SK-N-SH (cell line): ENCODE measurements around the gene MRPS27. TPM values are rescaled to one million over a fixed set of nuclear protein-coding genes. Genes with fewer than 3 reads are reported as not detected.

Experiments
- CTCF ChIA-PET: fragments of 300-600, 350-600 bp; formaldehyde crosslinking; extraction: SDS; loops from one replicate; lab custom pipeline; 2021; lab: Yijun Ruan, JAX
- POLR2A ChIA-PET: fragments of 350-600 bp; sonication (Branson Sonifier 250); formaldehyde crosslinking; extraction: SDS; loops from one replicate; lab custom pipeline; 2020; ENCODE audit warnings: antibody characterized with exemption, inconsistent platforms; lab: Yijun Ruan, JAX
- DNase-seq: peaks from one replicate; pipeline ENCODE4 v3.0.0; 2012
- H2AFZ ChIP-seq: fragments of 200-600 bp; sonication (generic); 2 replicates; pipeline ENCODE4 v1.8.1; 2016; ENCODE audit warnings: antibody characterized with exemption, mild to moderate bottlenecking, low read depth
- H3F3A ChIP-seq: fragments of 200-600 bp; sonication (generic); replicated peaks from 2 replicates; pipeline ENCODE3; 2016; ENCODE audit warnings: antibody characterized with exemption, mild to moderate bottlenecking; ENCODE audit not compliant: insufficient read depth
- H3K27ac ChIP-seq, 2 experiments: fragments of 200-500 bp in 1 of 2; fragments of 200-600 bp in 1 of 2; sonication (Bioruptor generic) in 1 of 2; sonication (generic), shearing (Covaris generic) in 1 of 2; 2 replicates each; pipeline versions ENCODE4 v1.5.1 to v1.6.1; 2014 to 2016; ENCODE audit warnings: low read depth in 2 of 2, inconsistent platforms in 1 of 2, low read length in 1 of 2, mild to moderate bottlenecking in 1 of 2, mixed read lengths in 1 of 2
- H3K27me3 ChIP-seq: fragments of 200-600 bp; sonication (generic), shearing (Covaris generic); 2 replicates; pipeline ENCODE4 v1.6.1; 2016; ENCODE audit warnings: mixed run types; ENCODE audit not compliant: insufficient read depth
- H3K36me3 ChIP-seq, 2 experiments: fragments of 200-500 bp in 1 of 2; fragments of 200-600 bp in 1 of 2; sonication (Bioruptor generic) in 1 of 2; sonication (generic) in 1 of 2; replicated peaks in 1 of 2; 2 replicates each; pipeline versions ENCODE3 to v1.5.1; 2014 to 2016; ENCODE audit warnings: low read length in 1 of 2, mild to moderate bottlenecking in 1 of 2; ENCODE audit not compliant: insufficient read depth in 2 of 2, control insufficient read depth in 1 of 2
- H3K4me1 ChIP-seq, 2 experiments: fragments of 200-500 bp in 1 of 2; fragments of 200-600 bp in 1 of 2; sonication (Bioruptor generic) in 1 of 2; sonication (generic), shearing (Covaris generic) in 1 of 2; 2 replicates each; pipeline versions ENCODE4 v1.5.1 to v1.6.1; 2014 to 2016; ENCODE audit warnings: low read depth in 1 of 2, low read length in 1 of 2, mixed run types in 1 of 2; ENCODE audit not compliant: insufficient read depth in 2 of 2, control insufficient read depth in 1 of 2
- H3K4me2 ChIP-seq: fragments of 200-600 bp; sonication (generic), shearing (Covaris generic); 2 replicates; pipeline ENCODE4 v1.6.1; 2017; ENCODE audit warnings: mixed run types
- H3K4me3 ChIP-seq, 2 experiments: fragments of 200-500 bp in 1 of 2; fragments of 200-600 bp in 1 of 2; sonication (Bioruptor generic) in 1 of 2; sonication (generic), shearing (Covaris generic) in 1 of 2; 2 replicates each; pipeline versions ENCODE4 v1.5.1 to v1.8.1; 2014 to 2016; ENCODE audit warnings: low read depth in 2 of 2, inconsistent platforms in 1 of 2, low read length in 1 of 2, mild to moderate bottlenecking in 1 of 2, mixed read lengths in 1 of 2, moderate library complexity in 1 of 2
- H3K79me2 ChIP-seq: fragments of 200-600 bp; sonication (generic); 2 replicates; pipeline ENCODE4 v1.8.1; 2017; ENCODE audit warnings: mild to moderate bottlenecking; ENCODE audit not compliant: insufficient read depth
- H3K9ac ChIP-seq: fragments of 200-600 bp; sonication (generic); 2 replicates; pipeline ENCODE4 v1.6.1; 2017; ENCODE audit warnings: mixed run types
- H3K9me2 ChIP-seq: fragments of 200-600 bp; sonication (generic); 2 replicates; pipeline ENCODE4 v1.6.1; 2017; ENCODE audit warnings: mixed run types
- H3K9me3 ChIP-seq: fragments of 200-600 bp; sonication (generic); 2 replicates; pipeline ENCODE4 v1.6.1; 2017; ENCODE audit warnings: mixed run types, mild to moderate bottlenecking, moderate library complexity
- H4K20me1 ChIP-seq: fragments of 200-600 bp; sonication (generic); 2 replicates; pipeline ENCODE4 v1.6.1; 2017; ENCODE audit warnings: mild to moderate bottlenecking, mixed run types; ENCODE audit not compliant: insufficient read depth
- CHD2 ChIP-seq: fragments of 150-350 bp; IDR thresholded peaks from 2 replicates; pipeline ENCODE4 v1.6.1; 2018; ENCODE audit warnings: low read length; ENCODE audit not compliant: partially characterized antibody
- ELF1 ChIP-seq: IDR thresholded peaks from 2 replicates; pipeline ENCODE4 v1.4.0; 2012
- GABPA ChIP-seq: IDR thresholded peaks from 2 replicates; pipeline ENCODE4 v1.4.0; 2012; ENCODE audit warnings: low read depth, mild to moderate bottlenecking
- NFIC ChIP-seq: IDR thresholded peaks from 2 replicates; pipeline ENCODE4 v1.4.0; 2012; ENCODE audit warnings: borderline replicate concordance
- NRF1 ChIP-seq: IDR thresholded peaks from 2 replicates; pipeline ENCODE4 v1.6.1; 2012; ENCODE audit warnings: low read depth, mild to moderate bottlenecking, low read length
- POLR2AphosphoS5 ChIP-seq: IDR thresholded peaks from 2 replicates; pipeline ENCODE4 v1.6.1; 2012; ENCODE audit warnings: low read depth, low read length
- RXRA ChIP-seq: IDR thresholded peaks from 2 replicates; pipeline ENCODE4 v1.4.0; 2012; ENCODE audit warnings: low read depth, mild to moderate bottlenecking, borderline replicate concordance
- SMC3 ChIP-seq: IDR thresholded peaks from 2 replicates; pipeline ENCODE4 v1.6.1; 2012; ENCODE audit warnings: low read depth, low read length, improper control_type of control experiment
- TCF12 ChIP-seq: IDR thresholded peaks from 2 replicates; pipeline ENCODE4 v1.4.0; 2012
- WGBS: methylation state at CpG from one replicate; pipeline ENCODE4 v1.1.6; 2017; ENCODE audit warnings: low lambda C conversion rate; 5-methylcytosine and 5-hydroxymethylcytosine counted together
- polyA plus RNA-seq, 3 experiments: library from polyadenylated mRNA; depleted of rRNA; stranded (reverse); fragments of >200 nt; gene quantifications; 2 replicates each; pipeline ENCODE4 v1.2.3, GENCODE V29; 2012
- TF ChIP-seq, protein P1 (sequence below): IDR thresholded peaks from 2 replicates; pipeline ENCODE4 v1.6.1; 2012; ENCODE audit warnings: mild to moderate bottlenecking, low read depth, low read length, moderate library complexity
- TF ChIP-seq, protein P2 (sequence below): fragments of 150-350 bp; IDR thresholded peaks from 2 replicates; pipeline ENCODE4 v1.6.1; 2016; ENCODE audit warnings: mild to moderate bottlenecking, low read depth, low read length
- TF ChIP-seq, protein P3 (sequence below): IDR thresholded peaks from 2 replicates; pipeline ENCODE4 v1.4.0; 2012; ENCODE audit warnings: low read depth, borderline replicate concordance
- TF ChIP-seq, protein P4 (sequence below): IDR thresholded peaks from 2 replicates; pipeline ENCODE4 v1.4.0; 2012; ENCODE audit warnings: low read depth, borderline replicate concordance
- TF ChIP-seq, protein P5 (sequence below): fragments of 150-350 bp; IDR thresholded peaks from 2 replicates; pipeline ENCODE4 v1.6.1; 2017; ENCODE audit warnings: antibody characterized with exemption, low read length, low read depth, borderline replicate concordance
- TF ChIP-seq, protein P6 (sequence below): IDR thresholded peaks from 2 replicates; pipeline ENCODE4; 2012
- TF ChIP-seq, protein P7 (sequence below): fragments of 200-600 bp; sonication (generic); IDR thresholded peaks from 2 replicates; pipeline ENCODE4 v1.6.1; 2017; ENCODE audit warnings: antibody characterized with exemption, mild to moderate bottlenecking, moderate library complexity

Gene MRPS27
- polyA plus RNA-seq, 1 of the 3 experiments (the other 2 are of a cell fraction) = 37.5 TPM

DNA sequence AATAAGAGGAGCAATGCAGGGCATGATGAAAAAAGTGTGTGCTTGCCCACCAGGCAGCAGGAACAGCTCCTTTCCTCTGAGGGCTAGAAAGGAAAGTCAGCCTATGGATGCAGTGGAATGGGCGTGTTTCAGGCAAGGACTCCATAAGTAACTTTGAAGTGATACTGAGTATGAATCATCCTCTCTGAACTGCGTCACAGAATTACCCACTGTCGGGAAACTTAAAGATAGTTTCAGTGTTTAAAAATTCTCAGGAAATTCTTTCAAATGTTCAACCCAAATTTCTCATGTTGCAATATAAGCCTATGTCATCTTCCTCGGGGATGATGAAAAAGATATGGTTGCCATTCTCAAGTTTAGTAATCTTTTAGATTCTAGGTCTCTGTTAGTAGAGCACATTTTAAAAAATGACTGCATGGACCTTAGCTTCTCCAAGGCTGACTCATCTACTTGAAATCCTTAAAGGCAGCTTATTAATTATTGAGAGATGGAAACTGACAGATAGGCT lies 27.8 kb upstream of the MRPS27 start (continued):
- TF ChIP-seq, protein P1, sequence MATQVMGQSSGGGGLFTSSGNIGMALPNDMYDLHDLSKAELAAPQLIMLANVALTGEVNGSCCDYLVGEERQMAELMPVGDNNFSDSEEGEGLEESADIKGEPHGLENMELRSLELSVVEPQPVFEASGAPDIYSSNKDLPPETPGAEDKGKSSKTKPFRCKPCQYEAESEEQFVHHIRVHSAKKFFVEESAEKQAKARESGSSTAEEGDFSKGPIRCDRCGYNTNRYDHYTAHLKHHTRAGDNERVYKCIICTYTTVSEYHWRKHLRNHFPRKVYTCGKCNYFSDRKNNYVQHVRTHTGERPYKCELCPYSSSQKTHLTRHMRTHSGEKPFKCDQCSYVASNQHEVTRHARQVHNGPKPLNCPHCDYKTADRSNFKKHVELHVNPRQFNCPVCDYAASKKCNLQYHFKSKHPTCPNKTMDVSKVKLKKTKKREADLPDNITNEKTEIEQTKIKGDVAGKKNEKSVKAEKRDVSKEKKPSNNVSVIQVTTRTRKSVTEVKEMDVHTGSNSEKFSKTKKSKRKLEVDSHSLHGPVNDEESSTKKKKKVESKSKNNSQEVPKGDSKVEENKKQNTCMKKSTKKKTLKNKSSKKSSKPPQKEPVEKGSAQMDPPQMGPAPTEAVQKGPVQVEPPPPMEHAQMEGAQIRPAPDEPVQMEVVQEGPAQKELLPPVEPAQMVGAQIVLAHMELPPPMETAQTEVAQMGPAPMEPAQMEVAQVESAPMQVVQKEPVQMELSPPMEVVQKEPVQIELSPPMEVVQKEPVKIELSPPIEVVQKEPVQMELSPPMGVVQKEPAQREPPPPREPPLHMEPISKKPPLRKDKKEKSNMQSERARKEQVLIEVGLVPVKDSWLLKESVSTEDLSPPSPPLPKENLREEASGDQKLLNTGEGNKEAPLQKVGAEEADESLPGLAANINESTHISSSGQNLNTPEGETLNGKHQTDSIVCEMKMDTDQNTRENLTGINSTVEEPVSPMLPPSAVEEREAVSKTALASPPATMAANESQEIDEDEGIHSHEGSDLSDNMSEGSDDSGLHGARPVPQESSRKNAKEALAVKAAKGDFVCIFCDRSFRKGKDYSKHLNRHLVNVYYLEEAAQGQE = no peak
- TF ChIP-seq NFIC = peak; percentile 10; the same call in 1 of the 2 replicates
- peak; percentile 15; the same call in 1 of the 2 replicates for TF ChIP-seq POLR2AphosphoS5
- 0 out of 2 replicates have a peak, but pooled peaks have one; percentile 13 for TF ChIP-seq RXRA
- TF ChIP-seq GABPA = no peak
- TF ChIP-seq TCF12 = peak; percentile 54
- no peak for TF ChIP-seq NRF1
- TF ChIP-seq, protein P2, sequence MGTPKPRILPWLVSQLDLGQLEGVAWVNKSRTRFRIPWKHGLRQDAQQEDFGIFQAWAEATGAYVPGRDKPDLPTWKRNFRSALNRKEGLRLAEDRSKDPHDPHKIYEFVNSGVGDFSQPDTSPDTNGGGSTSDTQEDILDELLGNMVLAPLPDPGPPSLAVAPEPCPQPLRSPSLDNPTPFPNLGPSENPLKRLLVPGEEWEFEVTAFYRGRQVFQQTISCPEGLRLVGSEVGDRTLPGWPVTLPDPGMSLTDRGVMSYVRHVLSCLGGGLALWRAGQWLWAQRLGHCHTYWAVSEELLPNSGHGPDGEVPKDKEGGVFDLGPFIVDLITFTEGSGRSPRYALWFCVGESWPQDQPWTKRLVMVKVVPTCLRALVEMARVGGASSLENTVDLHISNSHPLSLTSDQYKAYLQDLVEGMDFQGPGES = no peak
- no peak for TF ChIP-seq SMC3

DNA sequence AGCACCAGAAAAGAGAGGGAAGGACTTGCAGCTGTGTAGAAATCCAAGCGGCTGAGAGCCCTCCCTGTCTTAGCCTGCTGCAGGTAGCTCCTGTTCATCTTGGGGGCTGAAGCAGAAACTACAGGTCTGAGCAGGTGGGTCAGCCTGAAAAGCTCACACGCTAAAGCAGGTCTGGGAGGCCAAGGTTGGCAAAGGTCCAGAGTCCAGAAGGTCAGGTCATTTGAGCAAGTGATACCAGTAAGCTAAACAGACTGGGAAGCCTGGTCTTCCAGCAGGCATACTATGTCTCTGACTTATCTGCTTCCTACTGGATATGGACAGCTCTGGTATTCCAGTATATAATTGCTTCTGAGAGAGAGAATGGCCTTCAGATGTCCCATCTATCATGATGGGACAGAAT lies 26.4 kb upstream of the MRPS27 start:
- TF ChIP-seq, protein P3, sequence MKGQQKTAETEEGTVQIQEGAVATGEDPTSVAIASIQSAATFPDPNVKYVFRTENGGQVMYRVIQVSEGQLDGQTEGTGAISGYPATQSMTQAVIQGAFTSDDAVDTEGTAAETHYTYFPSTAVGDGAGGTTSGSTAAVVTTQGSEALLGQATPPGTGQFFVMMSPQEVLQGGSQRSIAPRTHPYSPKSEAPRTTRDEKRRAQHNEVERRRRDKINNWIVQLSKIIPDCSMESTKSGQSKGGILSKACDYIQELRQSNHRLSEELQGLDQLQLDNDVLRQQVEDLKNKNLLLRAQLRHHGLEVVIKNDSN = no peak
- no peak for TF ChIP-seq NRF1
- TF ChIP-seq, protein P4, sequence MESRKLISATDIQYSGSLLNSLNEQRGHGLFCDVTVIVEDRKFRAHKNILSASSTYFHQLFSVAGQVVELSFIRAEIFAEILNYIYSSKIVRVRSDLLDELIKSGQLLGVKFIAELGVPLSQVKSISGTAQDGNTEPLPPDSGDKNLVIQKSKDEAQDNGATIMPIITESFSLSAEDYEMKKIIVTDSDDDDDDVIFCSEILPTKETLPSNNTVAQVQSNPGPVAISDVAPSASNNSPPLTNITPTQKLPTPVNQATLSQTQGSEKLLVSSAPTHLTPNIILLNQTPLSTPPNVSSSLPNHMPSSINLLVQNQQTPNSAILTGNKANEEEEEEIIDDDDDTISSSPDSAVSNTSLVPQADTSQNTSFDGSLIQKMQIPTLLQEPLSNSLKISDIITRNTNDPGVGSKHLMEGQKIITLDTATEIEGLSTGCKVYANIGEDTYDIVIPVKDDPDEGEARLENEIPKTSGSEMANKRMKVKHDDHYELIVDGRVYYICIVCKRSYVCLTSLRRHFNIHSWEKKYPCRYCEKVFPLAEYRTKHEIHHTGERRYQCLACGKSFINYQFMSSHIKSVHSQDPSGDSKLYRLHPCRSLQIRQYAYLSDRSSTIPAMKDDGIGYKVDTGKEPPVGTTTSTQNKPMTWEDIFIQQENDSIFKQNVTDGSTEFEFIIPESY = no peak
- TF ChIP-seq, protein P5, sequence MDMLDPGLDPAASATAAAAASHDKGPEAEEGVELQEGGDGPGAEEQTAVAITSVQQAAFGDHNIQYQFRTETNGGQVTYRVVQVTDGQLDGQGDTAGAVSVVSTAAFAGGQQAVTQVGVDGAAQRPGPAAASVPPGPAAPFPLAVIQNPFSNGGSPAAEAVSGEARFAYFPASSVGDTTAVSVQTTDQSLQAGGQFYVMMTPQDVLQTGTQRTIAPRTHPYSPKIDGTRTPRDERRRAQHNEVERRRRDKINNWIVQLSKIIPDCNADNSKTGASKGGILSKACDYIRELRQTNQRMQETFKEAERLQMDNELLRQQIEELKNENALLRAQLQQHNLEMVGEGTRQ = no peak
- TF ChIP-seq, protein P6, sequence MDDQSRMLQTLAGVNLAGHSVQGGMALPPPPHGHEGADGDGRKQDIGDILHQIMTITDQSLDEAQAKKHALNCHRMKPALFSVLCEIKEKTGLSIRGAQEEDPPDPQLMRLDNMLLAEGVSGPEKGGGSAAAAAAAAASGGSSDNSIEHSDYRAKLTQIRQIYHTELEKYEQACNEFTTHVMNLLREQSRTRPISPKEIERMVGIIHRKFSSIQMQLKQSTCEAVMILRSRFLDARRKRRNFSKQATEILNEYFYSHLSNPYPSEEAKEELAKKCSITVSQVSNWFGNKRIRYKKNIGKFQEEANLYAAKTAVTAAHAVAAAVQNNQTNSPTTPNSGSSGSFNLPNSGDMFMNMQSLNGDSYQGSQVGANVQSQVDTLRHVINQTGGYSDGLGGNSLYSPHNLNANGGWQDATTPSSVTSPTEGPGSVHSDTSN = no peak
- TF ChIP-seq, protein P7, sequence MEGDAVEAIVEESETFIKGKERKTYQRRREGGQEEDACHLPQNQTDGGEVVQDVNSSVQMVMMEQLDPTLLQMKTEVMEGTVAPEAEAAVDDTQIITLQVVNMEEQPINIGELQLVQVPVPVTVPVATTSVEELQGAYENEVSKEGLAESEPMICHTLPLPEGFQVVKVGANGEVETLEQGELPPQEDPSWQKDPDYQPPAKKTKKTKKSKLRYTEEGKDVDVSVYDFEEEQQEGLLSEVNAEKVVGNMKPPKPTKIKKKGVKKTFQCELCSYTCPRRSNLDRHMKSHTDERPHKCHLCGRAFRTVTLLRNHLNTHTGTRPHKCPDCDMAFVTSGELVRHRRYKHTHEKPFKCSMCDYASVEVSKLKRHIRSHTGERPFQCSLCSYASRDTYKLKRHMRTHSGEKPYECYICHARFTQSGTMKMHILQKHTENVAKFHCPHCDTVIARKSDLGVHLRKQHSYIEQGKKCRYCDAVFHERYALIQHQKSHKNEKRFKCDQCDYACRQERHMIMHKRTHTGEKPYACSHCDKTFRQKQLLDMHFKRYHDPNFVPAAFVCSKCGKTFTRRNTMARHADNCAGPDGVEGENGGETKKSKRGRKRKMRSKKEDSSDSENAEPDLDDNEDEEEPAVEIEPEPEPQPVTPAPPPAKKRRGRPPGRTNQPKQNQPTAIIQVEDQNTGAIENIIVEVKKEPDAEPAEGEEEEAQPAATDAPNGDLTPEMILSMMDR = no peak
- TF ChIP-seq CHD2 = no peak
- no peak for TF ChIP-seq ELF1
- TF ChIP-seq, protein P2 = no peak
- TF ChIP-seq RXRA = no peak
- no peak for TF ChIP-seq NFIC
- no peaks in the 10 kb centered on the region for H3K9me3 ChIP-seq
- no peaks in the 10 kb centered on the region for H3K79me2 ChIP-seq
- ChIA-PET CTCF (interaction anchor here (1.0 to 1.9 kb wide), 2 partner anchors 10 to 19 kb away, joined by 3 to 5 read pairs; no protein-coding TSS in a partner anchor), POLR2A (no interaction called here)
- no peaks in the 10 kb centered on the region for H3K27me3 ChIP-seq
- no peak overlapping the region for H3K9ac ChIP-seq
- no peak for DNase-seq
- no peak overlapping the region for H3K4me3 ChIP-seq
- WGBS = 93% methylated on average over 2 of the region's 2 CpGs
- H3K4me1 ChIP-seq = peaks cover 0 to 7% of the 10 kb centered on the region in 2 experiments; a peak in 1 of 4 replicates
- no peak overlapping the region for H2AFZ ChIP-seq
- no peaks in the 10 kb centered on the region for H3K9me2 ChIP-seq
- peaks cover 18% of the 10 kb centered on the region for H3F3A ChIP-seq
- H4K20me1 ChIP-seq = no peaks in the 10 kb centered on the region
- peak overlapping the region in 1 of 2 experiments; percentile 90; a peak in 1 of 4 replicates for H3K27ac ChIP-seq
- no peak overlapping the region for H3K4me2 ChIP-seq
- peaks cover 10 to 31% of the 10 kb centered on the region in 2 experiments for H3K36me3 ChIP-seq
